Astrocyte (in vitro differentiated cells and primary cell): ENCODE results near the gene TMEM129. TPM values are rescaled to one million over a fixed set of nuclear protein-coding genes. Genes with fewer than 3 reads are reported as not detected.

Experiments
- DNase-seq: peaks from one replicate; pipeline ENCODE4 v3.0.0-alpha.2; 2010; ENCODE audit warnings: low read depth
- FAIRE-seq: peaks from 2 replicates; lab custom pipeline; 2011; peaks lifted over from hg19 to GRCh38; lab: Jason Lieb, UNC
- H2AFZ ChIP-seq: 2 replicates; pipeline ENCODE4 v1.6.0; 2012; ENCODE audit warnings: low read depth, low read length, inconsistent platforms
- H3K27ac ChIP-seq: 2 replicates; pipeline ENCODE4 v1.5.1; 2011; ENCODE audit warnings: low read depth, low read length, inconsistent platforms
- H3K27me3 ChIP-seq: 2 replicates; pipeline ENCODE4 v1.6.0; 2011; ENCODE audit warnings: low read length, inconsistent platforms; ENCODE audit not compliant: insufficient read depth
- H3K36me3 ChIP-seq: 2 replicates; pipeline ENCODE4 v1.5.1; 2011; ENCODE audit warnings: low read length, inconsistent platforms; ENCODE audit not compliant: insufficient read depth
- H3K4me1 ChIP-seq: 2 replicates; pipeline ENCODE4 v1.5.1; 2011; ENCODE audit warnings: low read length, inconsistent platforms; ENCODE audit not compliant: insufficient read depth
- H3K4me2 ChIP-seq: 2 replicates; pipeline ENCODE4 v1.6.0; 2012; ENCODE audit warnings: low read length, inconsistent platforms
- H3K4me3 ChIP-seq: 2 replicates; pipeline ENCODE4 v1.5.1; 2011; ENCODE audit warnings: low read depth, mild to moderate bottlenecking, low read length, inconsistent platforms; ENCODE audit not compliant: insufficient read depth
- H3K79me2 ChIP-seq: 2 replicates; pipeline ENCODE4 v1.6.0; 2012; ENCODE audit warnings: mild to moderate bottlenecking, low read length, inconsistent platforms; ENCODE audit not compliant: insufficient read depth
- H3K9ac ChIP-seq: 2 replicates; pipeline ENCODE4 v1.6.0; 2012; ENCODE audit warnings: mild to moderate bottlenecking, low read length, inconsistent platforms
- H3K9me3 ChIP-seq: 2 replicates; pipeline ENCODE4 v1.5.1; 2012; ENCODE audit warnings: low read depth, mild to moderate bottlenecking, low read length, inconsistent platforms; ENCODE audit not compliant: insufficient read depth
- H4K20me1 ChIP-seq: 2 replicates; pipeline ENCODE4 v1.6.0; 2012; ENCODE audit warnings: low read length, inconsistent platforms; ENCODE audit not compliant: insufficient read depth
- H3K27ac Mint-ChIP-seq: one replicate; pipeline ENCODE4 v1.8.0; 2021; ENCODE audit warnings: mild to moderate bottlenecking, mixed read lengths; ENCODE audit not compliant: unreplicated experiment
- H3K27me3 Mint-ChIP-seq: one replicate; pipeline ENCODE4 v1.8.0; 2021; ENCODE audit warnings: low read depth, mixed read lengths; ENCODE audit not compliant: unreplicated experiment
- H3K36me3 Mint-ChIP-seq: one replicate; pipeline ENCODE4 v1.8.0; 2021; ENCODE audit warnings: low read depth, mixed read lengths; ENCODE audit not compliant: unreplicated experiment
- H3K4me1 Mint-ChIP-seq: one replicate; pipeline ENCODE4 v1.8.0; 2021; ENCODE audit warnings: low read depth, mixed read lengths; ENCODE audit not compliant: unreplicated experiment
- H3K4me3 Mint-ChIP-seq: one replicate; pipeline ENCODE4 v1.8.0; 2021; ENCODE audit warnings: mild to moderate bottlenecking, moderate library complexity, mixed read lengths; ENCODE audit not compliant: unreplicated experiment
- H3K9me3 Mint-ChIP-seq: one replicate; pipeline ENCODE4 v1.8.0; 2021; ENCODE audit warnings: mild to moderate bottlenecking, mixed read lengths; ENCODE audit not compliant: unreplicated experiment
- EZH2 ChIP-seq: IDR thresholded peaks from 2 replicates; pipeline ENCODE4 v1.6.1; 2012; ENCODE audit warnings: mild to moderate bottlenecking, low read length, inconsistent platforms; ENCODE audit not compliant: insufficient read depth
- total RNA-seq: library from RNA; stranded (reverse); gene quantifications from 2 replicates; pipeline ENCODE4 v1.2.1, GENCODE V29; 2021
- TF ChIP-seq, protein P1 (sequence below): IDR thresholded peaks from 2 replicates; pipeline ENCODE4 v1.5.1; 2011; ENCODE audit warnings: low read depth, mild to moderate bottlenecking, inconsistent platforms, low read length, moderate library complexity; ENCODE audit not compliant: insufficient read depth

Gene TMEM129
- total RNA-seq, 1 donor from 2014 or later = 26.8 TPM

DNA sequence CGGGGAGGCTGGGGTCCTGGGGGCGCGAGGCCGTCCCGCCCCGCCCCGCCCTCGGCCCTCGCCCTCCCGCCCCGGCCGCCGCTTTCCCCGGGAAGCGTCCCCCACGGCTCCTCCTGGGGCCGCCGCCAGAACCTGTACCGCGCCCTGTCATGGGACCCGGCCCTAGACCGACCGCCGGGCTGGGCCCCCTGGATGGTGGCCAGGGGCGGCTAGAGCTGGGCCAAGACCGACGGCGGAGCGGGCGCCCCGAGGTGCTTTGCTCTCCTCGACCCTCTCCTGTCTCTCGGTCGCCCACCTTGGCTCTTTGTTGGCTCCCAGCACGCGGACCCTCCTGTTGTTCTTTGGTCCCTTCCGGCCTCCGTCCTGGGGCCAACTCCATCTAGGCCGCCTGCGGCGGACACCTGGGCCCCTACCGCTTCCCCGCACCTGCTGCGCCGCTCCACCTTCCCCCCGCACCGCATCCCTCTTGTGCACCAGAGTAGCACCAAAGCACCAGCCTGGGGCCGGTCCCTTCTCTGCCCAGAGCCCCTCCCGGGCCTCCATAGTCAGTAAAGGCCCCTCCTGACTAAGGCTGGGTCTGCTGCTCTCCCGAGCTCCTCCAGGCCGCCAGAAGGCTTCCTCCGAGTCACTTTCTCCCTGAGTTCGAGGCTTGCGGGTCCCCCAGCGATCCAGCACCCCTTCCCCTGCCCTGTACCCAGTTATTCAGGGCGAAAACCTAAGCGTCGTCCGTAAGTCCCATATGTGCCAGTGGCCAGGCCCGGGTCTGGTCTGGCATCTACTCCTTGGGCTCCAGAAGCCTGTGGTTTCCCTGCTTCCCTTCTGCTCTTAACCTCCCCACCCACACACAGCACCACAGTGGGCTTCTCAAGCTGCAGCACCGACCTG lies 785 bp upstream of the TMEM129 start:
- peaks cover 4% of the 10 kb centered on the region for H3K36me3 ChIP-seq
- TF ChIP-seq, protein P1, sequence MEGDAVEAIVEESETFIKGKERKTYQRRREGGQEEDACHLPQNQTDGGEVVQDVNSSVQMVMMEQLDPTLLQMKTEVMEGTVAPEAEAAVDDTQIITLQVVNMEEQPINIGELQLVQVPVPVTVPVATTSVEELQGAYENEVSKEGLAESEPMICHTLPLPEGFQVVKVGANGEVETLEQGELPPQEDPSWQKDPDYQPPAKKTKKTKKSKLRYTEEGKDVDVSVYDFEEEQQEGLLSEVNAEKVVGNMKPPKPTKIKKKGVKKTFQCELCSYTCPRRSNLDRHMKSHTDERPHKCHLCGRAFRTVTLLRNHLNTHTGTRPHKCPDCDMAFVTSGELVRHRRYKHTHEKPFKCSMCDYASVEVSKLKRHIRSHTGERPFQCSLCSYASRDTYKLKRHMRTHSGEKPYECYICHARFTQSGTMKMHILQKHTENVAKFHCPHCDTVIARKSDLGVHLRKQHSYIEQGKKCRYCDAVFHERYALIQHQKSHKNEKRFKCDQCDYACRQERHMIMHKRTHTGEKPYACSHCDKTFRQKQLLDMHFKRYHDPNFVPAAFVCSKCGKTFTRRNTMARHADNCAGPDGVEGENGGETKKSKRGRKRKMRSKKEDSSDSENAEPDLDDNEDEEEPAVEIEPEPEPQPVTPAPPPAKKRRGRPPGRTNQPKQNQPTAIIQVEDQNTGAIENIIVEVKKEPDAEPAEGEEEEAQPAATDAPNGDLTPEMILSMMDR = no peak
- TF ChIP-seq EZH2 = no peak
- Mint-ChIP-seq H3K27ac (no peak overlapping the region), H3K36me3 (peaks cover 2% of the 10 kb centered on the region), H3K9me3 (no peaks in the 10 kb centered on the region), H3K27me3 (no peaks in the 10 kb centered on the region), H3K4me1 (peaks cover 23% of the 10 kb centered on the region), H3K4me3 (peak overlapping the region; percentile 89)
- peaks cover 44% of the 10 kb centered on the region for H4K20me1 ChIP-seq
- FAIRE-seq (no peak), DNase-seq (no peak)
- peak overlapping the region; percentile 92 for H3K4me2 ChIP-seq
- no peak overlapping the region for H2AFZ ChIP-seq
- peak overlapping the region; percentile 81 for H3K9ac ChIP-seq
- peak overlapping the region; percentile 71 for H3K4me3 ChIP-seq
- peak overlapping the region; percentile 50 for H3K27ac ChIP-seq
- H3K4me1 ChIP-seq = peaks cover 30% of the 10 kb centered on the region
- H3K79me2 ChIP-seq = peaks cover 78% of the 10 kb centered on the region
- H3K9me3 ChIP-seq = no peaks in the 10 kb centered on the region
- H3K27me3 ChIP-seq = no peaks in the 10 kb centered on the region

DNA sequence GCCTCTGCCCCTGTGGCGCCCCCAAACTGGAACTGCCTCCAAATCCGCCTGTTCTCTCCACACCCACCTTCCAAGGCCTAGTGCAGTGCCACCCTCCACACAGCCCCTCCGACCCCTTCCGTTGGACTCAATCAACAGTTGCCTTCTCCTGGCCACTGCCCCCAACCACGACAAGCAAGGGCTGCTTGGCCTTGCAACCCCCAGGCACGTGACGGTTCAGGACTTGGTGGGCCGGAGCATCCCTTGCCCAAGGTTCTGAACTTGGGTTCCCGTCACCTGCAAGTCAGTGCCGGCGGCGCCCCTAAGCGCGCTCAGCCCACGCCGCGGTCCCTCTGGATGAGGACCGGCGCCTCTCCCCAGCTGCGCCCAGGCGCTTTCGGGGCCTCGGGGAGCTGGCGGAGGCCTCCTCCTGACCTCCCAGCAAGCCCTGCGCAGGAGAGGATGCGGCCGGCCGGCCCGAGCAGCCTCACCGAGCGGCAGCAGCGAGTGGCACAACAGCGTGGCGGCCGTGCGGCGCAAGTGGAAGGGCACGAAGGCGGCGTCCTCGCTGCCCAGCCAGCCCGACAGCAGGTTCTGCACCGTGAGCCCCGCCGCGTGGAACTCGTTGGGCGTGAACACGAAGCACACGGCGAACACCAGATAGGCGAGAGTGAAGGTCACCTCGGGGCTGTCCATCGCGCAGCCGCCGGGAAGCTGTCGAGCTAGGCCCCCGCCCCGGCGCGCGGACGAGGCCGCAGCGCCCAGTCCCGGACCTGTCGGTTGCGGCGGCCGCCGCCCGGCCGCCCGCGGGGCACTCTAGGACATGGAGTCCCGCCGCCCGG lies 750 bp downstream of the TMEM129 start:
- H3K4me1 Mint-ChIP-seq = peaks cover 17% of the 10 kb centered on the region
- DNase-seq = no peak
- peaks cover 75% of the 10 kb centered on the region for H3K79me2 ChIP-seq

More for the DNA sequence above, 750 bp downstream of the TMEM129 start:
- H3K4me2 ChIP-seq = peak overlapping the region; percentile 100
- Mint-ChIP-seq H3K27me3 (no peaks in the 10 kb centered on the region), H3K9me3 (no peaks in the 10 kb centered on the region), H3K4me3 (peak overlapping the region; percentile 89), H3K27ac (peak overlapping the region; percentile 53), H3K36me3 (peaks cover 2% of the 10 kb centered on the region)
- peaks cover 4% of the 10 kb centered on the region for H3K36me3 ChIP-seq
- H3K4me1 ChIP-seq = peaks cover 24% of the 10 kb centered on the region
- peak overlapping the region; percentile 33 for H3K27ac ChIP-seq
- H4K20me1 ChIP-seq = peaks cover 44% of the 10 kb centered on the region
- peak overlapping the region; percentile 71 for H3K4me3 ChIP-seq
- H3K9ac ChIP-seq = peak overlapping the region; percentile 83
- TF ChIP-seq, protein P1 = no peak
- no peak for TF ChIP-seq EZH2
- FAIRE-seq = no peak
- H2AFZ ChIP-seq = peak overlapping the region; percentile 88
- H3K9me3 ChIP-seq = no peaks in the 10 kb centered on the region
- no peaks in the 10 kb centered on the region for H3K27me3 ChIP-seq
